Panc1 (cell line): ENCODE measurements around the gene HDAC11. TPM values are rescaled to one million over a fixed set of nuclear protein-coding genes. Genes with fewer than 3 reads are reported as not detected.

Source experiments
- ATAC-seq: fragments of 200-7000 bp; cut with Tn5 transposase; 2 replicates; pipeline ENCODE4 v1.9.1; 2020; ENCODE audit warnings: mild to moderate bottlenecking, moderate library complexity
- BruUV-seq: library from RNA; stranded (reverse); fragments of 400-500 nt; replicated peaks from 2 replicates; lab custom pipeline; 2021; lab: Mats Ljungman, UMichigan
- CTCF ChIA-PET: fragments of 300-600 bp; sonication (Branson Sonifier 250); formaldehyde crosslinking; loops from one replicate; lab custom pipeline; 2022; ENCODE audit warnings: antibody characterized with exemption; lab: Charles Lee
- POLR2A ChIA-PET: fragments of 300-600 bp; sonication (Branson Sonifier 250); formaldehyde crosslinking; loops from one replicate; lab custom pipeline; 2022; ENCODE audit warnings: antibody characterized with exemption; lab: Charles Lee
- DNase-seq: peaks from one replicate; pipeline ENCODE4 v3.0.0-alpha.2; 2010; ENCODE audit warnings: low read depth, low spot score
- H3K27ac ChIP-seq: 2 replicates; pipeline ENCODE4 v1.5.1; 2011; ENCODE audit warnings: mild to moderate bottlenecking, low read length, inconsistent platforms
- H3K27me3 ChIP-seq: fragments of 200-500 bp; sonication (Bioruptor generic); 2 replicates; pipeline ENCODE4 v1.6.0; 2014; ENCODE audit warnings: low read length, inconsistent platforms; ENCODE audit not compliant: control insufficient read depth, insufficient read depth
- H3K36me3 ChIP-seq: fragments of 200-500 bp; sonication (Bioruptor generic); 2 replicates; pipeline ENCODE4 v1.5.1; 2014; ENCODE audit warnings: inconsistent platforms, mild to moderate bottlenecking, low read length, moderate library complexity; ENCODE audit not compliant: control insufficient read depth, insufficient read depth
- H3K4me1 ChIP-seq: 2 replicates; pipeline ENCODE4 v1.5.1; 2011; ENCODE audit warnings: inconsistent platforms, mild to moderate bottlenecking, low read length, moderate library complexity; ENCODE audit not compliant: control insufficient read depth, insufficient read depth
- H3K4me3 ChIP-seq, 2 experiments: 2 replicates each; pipeline ENCODE4 v1.5.1; 2011 to 2012; ENCODE audit warnings: low read depth in 2 of 2, low read length in 2 of 2, mild to moderate bottlenecking in 2 of 2, inconsistent platforms in 1 of 2, moderate library complexity in 1 of 2
- H3K9me3 ChIP-seq: fragments of 200-500 bp; sonication (Bioruptor generic); 2 replicates; pipeline ENCODE4 v1.5.1; 2014; ENCODE audit warnings: low read depth, mild to moderate bottlenecking, inconsistent platforms, low read length, moderate library complexity; ENCODE audit not compliant: control insufficient read depth, insufficient read depth
- POLR2AphosphoS5 ChIP-seq: IDR thresholded peaks from 2 replicates; pipeline ENCODE4 v1.6.1; 2012; ENCODE audit warnings: mild to moderate bottlenecking, low read depth, low read length, moderate library complexity
- SIN3A ChIP-seq: IDR thresholded peaks from 2 replicates; pipeline ENCODE4 v1.6.1; 2012; ENCODE audit warnings: low read depth, mild to moderate bottlenecking, low read length, moderate library complexity, borderline replicate concordance; ENCODE audit not compliant: insufficient read depth
- TCF7L2 ChIP-seq: IDR thresholded peaks from 2 replicates; pipeline ENCODE4 v1.6.1; 2011; ENCODE audit warnings: mild to moderate bottlenecking, low read depth, low read length, inconsistent platforms
- in situ Hi-C: cut with HindIII; loops from 2 replicates; pipeline ENCODE4 v1.10.0; 2016; ENCODE audit warnings: low sequenced_read_pairs, low pct_unique_long_range_greater_than_20kb
- intact Hi-C: fragments of 100-400 bp; cut with micrococcal nuclease; formaldehyde crosslinking; loops from one replicate; pipeline ENCODE4 v1.10.0; 2022; ENCODE audit not compliant: unreplicated experiment
- total RNA-seq: library from RNA; stranded (reverse); gene quantifications from one replicate; pipeline ENCODE4 v1.2.1, GENCODE V29; 2021; ENCODE audit not compliant: unreplicated experiment
- TF ChIP-seq, protein P1 (sequence below), 2 experiments: IDR thresholded peaks; 2 replicates each; pipeline ENCODE4 v1.6.1; 2011 to 2012; ENCODE audit warnings: low read depth in 2 of 2, control low read depth in 1 of 2, low read length in 1 of 2, mild to moderate bottlenecking in 1 of 2, moderate library complexity in 1 of 2; ENCODE audit not compliant: insufficient read depth in 1 of 2
- TF ChIP-seq, protein P2 (sequence below): fragments of 450-650 bp; IDR thresholded peaks from 2 replicates; pipeline ENCODE4 v1.5.1; 2017; ENCODE audit warnings: mild to moderate bottlenecking

Gene HDAC11
- total RNA-seq, 1 experiment from 2014 or later: 10.6 TPM

DNA sequence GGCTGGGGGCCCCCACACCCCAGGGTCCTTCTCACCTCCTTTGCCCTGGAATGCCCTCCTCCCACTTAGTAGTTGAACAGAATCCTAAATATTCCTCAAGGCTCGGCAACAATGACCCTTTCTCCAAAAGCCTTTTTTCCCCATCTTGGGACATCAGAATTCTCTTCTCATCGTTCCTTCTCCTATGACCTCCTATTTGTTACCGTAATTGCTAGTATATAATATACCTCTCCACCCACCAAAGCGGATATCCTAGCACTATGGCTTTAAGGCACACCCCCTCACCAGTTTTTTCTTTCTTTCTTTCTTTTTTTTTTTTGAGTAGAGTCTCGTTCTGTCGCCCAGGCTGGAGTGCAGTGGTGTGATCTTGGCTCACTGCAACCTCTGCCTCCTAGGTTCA lies 16.8 kb downstream of the HDAC11 start:
- H3K27me3 ChIP-seq: no peaks in the 10 kb centered on the region
- peaks cover 2% of the 10 kb centered on the region; the same call in 1 of the 2 replicates for H3K4me1 ChIP-seq
- H3K9me3 ChIP-seq: no peaks in the 10 kb centered on the region
- ChIA-PET CTCF (interaction anchor here (0.5 to 3.1 kb wide), 9 partner anchors 24 to 405 kb away, joined by 3 to 44 read pairs (median 4); no protein-coding TSS in a partner anchor), POLR2A (no interaction called here)
- no TSS peak for BruUV-seq
- TF ChIP-seq POLR2AphosphoS5 (no peak), SIN3A (no peak), TCF7L2 (no peak)
- TF ChIP-seq, protein P1, sequence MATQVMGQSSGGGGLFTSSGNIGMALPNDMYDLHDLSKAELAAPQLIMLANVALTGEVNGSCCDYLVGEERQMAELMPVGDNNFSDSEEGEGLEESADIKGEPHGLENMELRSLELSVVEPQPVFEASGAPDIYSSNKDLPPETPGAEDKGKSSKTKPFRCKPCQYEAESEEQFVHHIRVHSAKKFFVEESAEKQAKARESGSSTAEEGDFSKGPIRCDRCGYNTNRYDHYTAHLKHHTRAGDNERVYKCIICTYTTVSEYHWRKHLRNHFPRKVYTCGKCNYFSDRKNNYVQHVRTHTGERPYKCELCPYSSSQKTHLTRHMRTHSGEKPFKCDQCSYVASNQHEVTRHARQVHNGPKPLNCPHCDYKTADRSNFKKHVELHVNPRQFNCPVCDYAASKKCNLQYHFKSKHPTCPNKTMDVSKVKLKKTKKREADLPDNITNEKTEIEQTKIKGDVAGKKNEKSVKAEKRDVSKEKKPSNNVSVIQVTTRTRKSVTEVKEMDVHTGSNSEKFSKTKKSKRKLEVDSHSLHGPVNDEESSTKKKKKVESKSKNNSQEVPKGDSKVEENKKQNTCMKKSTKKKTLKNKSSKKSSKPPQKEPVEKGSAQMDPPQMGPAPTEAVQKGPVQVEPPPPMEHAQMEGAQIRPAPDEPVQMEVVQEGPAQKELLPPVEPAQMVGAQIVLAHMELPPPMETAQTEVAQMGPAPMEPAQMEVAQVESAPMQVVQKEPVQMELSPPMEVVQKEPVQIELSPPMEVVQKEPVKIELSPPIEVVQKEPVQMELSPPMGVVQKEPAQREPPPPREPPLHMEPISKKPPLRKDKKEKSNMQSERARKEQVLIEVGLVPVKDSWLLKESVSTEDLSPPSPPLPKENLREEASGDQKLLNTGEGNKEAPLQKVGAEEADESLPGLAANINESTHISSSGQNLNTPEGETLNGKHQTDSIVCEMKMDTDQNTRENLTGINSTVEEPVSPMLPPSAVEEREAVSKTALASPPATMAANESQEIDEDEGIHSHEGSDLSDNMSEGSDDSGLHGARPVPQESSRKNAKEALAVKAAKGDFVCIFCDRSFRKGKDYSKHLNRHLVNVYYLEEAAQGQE (IDR thresholded peaks at IDR 0.05; ENCODE audit: insufficient read depth in 1 of 2, low read depth in 2 of 2, low read length in 1 of 2): no peak
- TF ChIP-seq, protein P2, sequence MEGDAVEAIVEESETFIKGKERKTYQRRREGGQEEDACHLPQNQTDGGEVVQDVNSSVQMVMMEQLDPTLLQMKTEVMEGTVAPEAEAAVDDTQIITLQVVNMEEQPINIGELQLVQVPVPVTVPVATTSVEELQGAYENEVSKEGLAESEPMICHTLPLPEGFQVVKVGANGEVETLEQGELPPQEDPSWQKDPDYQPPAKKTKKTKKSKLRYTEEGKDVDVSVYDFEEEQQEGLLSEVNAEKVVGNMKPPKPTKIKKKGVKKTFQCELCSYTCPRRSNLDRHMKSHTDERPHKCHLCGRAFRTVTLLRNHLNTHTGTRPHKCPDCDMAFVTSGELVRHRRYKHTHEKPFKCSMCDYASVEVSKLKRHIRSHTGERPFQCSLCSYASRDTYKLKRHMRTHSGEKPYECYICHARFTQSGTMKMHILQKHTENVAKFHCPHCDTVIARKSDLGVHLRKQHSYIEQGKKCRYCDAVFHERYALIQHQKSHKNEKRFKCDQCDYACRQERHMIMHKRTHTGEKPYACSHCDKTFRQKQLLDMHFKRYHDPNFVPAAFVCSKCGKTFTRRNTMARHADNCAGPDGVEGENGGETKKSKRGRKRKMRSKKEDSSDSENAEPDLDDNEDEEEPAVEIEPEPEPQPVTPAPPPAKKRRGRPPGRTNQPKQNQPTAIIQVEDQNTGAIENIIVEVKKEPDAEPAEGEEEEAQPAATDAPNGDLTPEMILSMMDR: no peak
- intact Hi-C loops (loop anchor here (1.0 kb wide), 1 partner anchor 151 kb away; no protein-coding TSS in a partner anchor), in situ Hi-C loops (no loop called here)
- no peak for ATAC-seq
- no peak for DNase-seq
- H3K36me3 ChIP-seq: no peaks in the 10 kb centered on the region
- no peak overlapping the region for H3K4me3 ChIP-seq
- H3K27ac ChIP-seq: no peak overlapping the region

DNA sequence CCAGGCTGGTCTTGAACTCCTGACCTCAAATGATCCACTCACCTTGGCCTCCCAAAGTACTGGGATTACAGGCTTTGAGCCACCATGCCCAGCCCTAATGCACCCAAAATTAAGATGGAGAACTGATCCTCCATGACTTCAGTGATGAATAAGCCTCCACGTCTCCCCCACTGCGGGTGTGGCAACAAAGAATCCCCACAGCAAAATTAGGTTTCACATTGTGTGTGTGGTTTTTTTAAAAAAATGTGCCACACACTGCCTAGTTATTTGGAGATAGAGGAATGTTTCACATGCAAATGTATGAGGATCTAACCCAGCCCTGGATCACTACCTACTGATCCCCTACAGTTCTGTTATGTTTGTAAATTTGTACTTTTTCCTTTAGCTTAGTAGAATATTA lies 17.3 kb downstream of the HDAC11 start:
- intact Hi-C loops: no loop called here
- Histone ChIP-seq H3K27me3 (no peaks in the 10 kb centered on the region), H3K36me3 (no peaks in the 10 kb centered on the region), H3K4me3 (no peak overlapping the region), H3K4me1 (peaks cover 2% of the 10 kb centered on the region; the same call in 1 of the 2 replicates), H3K27ac (no peak overlapping the region), H3K9me3 (no peaks in the 10 kb centered on the region)
- BruUV-seq: no TSS peak
- in situ Hi-C loops: no loop called here
- CTCF ChIA-PET: interaction anchor here (1.0 to 3.1 kb wide), 2 partner anchors 146 to 151 kb away, joined by 3 to 12 read pairs; no protein-coding TSS in a partner anchor
- no peak for TF ChIP-seq TCF7L2
- TF ChIP-seq, protein P2: no peak
- no peak for TF ChIP-seq SIN3A
- no peak for TF ChIP-seq POLR2AphosphoS5
- TF ChIP-seq, protein P1 (IDR thresholded peaks at IDR 0.05; ENCODE audit: insufficient read depth in 1 of 2, low read depth in 2 of 2, low read length in 1 of 2): no peak
- DNase-seq: no peak
- POLR2A ChIA-PET: no interaction called here
- no peak for ATAC-seq
